GM21825 (cell line): ENCODE results near the gene STRN.
"Not testable (repeated sequence)": the region's sequence is repeated elsewhere in the genome, so short reads cannot be mapped to it uniquely, and the experiment has no call there.

Experiments used
- ATAC-seq: cut with Tn5 transposase; IDR thresholded peaks from one replicate; pipeline ENCODE4 v1.9.1; 2021; ENCODE audit warnings: mild to moderate bottlenecking, moderate library complexity; ENCODE audit not compliant: unreplicated experiment

Gene STRN

DNA sequence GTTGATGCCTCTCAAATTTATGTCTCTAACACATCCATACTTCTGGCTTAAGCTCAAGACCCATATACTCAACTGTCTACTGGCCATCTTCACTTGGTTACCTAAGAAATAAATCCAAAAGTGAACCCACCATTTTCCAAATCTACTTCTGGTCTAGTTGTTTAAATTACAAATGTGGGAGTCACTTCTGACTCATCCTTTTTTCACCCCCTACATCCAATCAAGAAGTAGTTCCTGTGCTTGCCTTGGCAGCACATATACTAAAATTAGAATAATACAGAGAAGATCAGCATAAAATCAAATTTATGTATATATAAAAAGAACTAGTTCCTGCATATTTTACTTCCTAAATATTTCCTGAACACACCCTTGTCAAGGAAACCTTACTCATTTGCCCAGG lies 53.6 kb downstream of the STRN start:
- ATAC-seq = no peak

DNA sequence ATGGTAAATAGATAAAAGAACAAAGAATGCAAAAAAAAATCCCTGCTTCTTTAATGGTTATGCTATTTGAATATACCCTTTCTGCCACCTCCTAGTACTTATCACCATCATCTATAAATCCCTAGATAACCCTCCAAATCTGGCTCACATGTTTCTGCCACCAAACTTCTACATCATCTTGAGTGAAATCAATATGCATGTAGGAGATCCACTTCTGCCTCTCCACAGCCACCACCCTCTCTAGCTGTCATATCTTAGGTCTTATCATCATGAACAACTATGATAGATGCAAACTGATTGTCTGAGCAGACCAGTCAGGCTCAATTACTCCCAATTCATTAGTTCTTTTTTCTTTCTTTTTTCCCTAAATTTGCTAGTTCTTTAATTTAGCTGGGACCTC lies 55.3 kb downstream of the STRN start:
- no peak for ATAC-seq

DNA sequence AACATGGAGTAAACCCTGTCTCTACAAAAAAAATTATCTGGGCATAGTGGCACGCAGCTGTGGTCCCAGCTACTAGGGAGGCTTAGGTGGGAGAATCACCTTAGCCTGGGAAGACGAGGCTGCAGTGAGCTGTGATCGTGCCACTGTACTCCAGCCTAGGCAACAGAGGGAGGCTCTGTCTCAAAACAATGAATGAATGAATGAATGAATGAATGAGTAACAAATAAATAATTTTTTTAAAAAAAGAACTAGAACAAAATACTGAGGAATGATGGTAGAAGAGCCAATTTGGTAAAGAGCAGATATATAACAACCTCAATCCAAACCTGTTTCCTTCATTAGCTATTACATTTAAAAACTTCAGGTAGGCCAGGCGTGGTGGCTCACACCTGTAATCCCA lies 60.1 kb downstream of the STRN start:
- no peak for ATAC-seq

DNA sequence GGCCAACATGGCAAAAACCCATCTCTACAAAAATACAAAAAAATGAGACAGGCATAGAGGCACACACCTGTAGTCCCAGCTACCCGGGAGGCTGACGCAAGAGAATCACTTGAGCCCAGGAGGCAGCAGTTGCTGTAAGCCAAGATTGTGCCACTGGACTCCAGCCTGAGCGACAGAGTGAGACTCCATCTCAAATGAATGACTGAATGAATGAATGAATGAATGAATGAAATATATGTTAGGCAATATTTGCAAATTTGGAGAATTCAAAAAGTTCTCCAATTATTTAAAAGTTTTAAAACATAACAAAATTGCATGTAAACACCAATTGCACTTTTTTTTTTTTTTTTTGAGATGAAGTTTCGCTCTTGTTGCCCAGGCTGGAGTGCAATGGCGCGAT lies 61.7 kb downstream of the STRN start:
- no peak for ATAC-seq

DNA sequence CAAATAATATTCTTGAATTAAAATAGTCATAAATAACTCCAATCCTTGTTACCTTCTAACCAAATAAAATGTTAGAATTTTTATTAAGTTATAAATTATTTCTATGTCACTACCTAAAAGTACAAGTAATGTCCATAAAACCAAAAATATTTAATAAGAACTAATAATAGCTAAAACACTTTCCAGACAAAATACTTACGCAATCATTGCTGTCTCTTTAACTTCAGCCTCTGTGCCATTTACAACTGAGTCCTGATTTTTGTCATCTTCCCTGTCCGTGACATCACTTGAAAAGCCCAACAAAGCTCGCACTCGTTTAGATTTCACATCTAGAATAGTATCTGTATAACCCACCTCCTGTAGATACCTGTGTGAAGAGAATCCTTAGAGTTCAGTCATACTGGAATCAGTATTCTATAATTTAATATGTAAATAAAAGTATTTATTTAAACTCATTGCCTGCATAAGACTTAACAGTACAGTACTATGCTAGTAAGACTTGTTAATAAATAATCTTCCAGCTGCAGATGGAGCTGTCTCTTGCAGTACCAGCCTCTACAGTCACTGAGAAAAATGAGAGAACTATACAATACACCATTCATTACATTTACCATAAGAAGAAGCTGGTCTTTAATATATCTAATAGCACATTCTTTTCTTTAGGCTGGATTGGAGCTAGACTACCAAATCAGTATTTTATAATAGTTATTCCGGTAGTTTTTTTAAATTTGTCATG lies 63.8 kb downstream of the STRN start:
- no peak for ATAC-seq

DNA sequence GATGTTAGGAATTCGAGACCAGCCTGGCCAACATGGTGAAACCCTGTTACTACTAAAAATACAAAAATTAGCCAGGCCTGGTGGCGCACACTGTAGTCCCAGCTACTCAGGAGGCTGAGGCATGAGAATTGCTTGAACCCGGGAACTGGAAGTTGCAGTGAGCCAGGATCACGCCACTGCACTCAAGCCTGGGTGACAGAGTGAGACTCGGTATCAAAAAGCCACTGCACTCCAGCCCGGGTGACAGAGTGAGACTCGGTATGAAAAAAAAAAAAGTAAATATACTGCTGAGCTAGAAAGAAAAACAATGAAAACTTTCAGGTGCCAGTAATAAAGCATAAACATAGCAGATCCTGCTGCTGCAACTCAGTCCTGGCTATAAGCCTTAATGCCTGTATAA lies 73.5 kb downstream of the STRN start:
- ATAC-seq = no peak

DNA sequence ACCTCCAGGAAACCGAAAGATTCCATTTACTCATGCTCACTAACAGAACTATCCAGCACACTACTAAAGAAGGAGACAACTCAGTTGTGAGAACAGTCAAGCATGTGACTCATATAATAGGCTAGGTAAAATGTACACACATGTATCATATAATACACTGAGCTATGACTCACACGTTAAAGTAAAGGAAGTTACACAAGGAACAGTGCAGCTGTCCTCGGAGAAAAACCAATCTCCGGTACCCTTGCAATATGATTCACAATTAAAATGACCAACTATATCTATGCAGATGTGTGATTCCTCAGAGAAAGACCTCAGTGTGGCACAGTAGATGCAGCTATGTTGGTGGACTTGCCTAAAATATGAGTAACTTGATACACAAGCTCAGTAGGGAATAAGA lies 76.5 kb downstream of the STRN start:
- ATAC-seq = no peak

DNA sequence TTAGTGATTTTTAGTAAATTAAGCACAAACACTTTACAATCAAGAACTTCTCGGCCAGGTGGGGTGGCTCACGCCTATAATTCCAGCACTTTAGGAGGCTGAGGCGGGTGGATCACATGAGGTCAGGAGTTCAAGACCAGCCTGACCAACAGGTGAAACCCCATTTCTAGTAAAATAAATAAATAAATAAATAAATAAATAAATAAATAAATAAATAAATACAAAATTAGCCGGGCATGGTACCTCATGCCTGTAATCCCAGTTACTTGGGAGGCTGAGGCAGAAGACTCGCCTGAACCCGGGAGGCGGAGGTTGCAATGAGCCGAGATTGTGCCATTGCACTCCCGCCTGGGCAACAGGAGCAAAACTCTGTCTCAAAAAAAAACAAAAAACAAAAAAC lies 79.2 kb downstream of the STRN start:
- not testable (repeated sequence) for ATAC-seq

DNA sequence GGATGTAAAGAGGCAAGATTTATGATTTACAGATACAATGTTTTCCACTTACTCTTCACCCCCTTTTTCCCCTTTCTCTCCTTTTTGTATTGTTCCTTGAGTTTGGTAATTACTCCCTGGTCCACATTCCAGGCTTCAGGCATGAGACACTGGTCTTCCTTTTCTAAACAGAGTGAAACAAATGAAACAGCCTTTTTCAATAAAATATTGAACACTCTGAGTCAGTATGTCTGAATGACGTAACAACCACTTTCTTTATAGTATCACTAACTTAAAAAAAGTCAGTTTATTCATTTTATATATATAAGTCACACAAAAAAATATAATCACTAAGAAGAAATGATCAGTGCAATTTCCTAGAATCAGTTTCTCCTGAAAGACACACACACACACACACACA lies 79.7 kb downstream of the STRN start:
- ATAC-seq = no peak

DNA sequence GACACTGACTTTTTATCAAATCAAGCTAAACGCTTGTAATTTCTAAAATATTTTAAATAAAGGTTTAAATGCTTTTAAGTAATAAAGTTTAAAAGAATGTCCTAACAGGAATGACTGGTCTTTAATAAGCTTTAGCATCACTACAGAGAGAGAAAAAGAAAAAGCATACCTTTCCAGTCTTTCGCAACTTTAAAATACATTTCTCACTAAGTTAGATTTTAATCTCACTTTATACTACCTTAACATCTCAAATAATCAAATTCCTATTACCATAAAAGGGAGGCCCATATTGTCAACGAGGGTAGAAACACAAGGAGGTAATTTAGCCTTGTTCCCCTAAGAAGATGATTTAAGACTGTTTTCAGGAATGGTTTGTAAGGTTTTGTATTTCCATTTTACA lies 80.7 kb downstream of the STRN start:
- no peak for ATAC-seq

DNA sequence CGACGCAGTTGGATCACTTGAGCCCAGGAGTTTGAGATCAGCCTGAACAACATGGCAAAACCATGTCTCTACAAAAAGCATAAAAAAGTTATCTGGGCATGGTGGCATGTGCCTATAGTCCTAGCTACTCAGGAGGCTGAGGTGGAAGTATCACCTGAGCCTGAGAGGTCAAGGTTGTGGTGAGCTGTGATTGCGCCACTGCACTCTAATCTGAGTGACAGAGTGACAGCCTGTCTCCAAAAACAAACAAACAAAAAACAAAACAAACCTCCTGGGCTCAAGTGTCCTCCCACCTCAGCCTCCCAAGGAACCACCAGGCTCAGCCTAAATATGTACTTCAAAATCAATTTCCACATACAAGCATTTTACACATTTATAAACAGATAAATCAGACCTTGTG lies 83.8 kb downstream of the STRN start:
- ATAC-seq = no peak

DNA sequence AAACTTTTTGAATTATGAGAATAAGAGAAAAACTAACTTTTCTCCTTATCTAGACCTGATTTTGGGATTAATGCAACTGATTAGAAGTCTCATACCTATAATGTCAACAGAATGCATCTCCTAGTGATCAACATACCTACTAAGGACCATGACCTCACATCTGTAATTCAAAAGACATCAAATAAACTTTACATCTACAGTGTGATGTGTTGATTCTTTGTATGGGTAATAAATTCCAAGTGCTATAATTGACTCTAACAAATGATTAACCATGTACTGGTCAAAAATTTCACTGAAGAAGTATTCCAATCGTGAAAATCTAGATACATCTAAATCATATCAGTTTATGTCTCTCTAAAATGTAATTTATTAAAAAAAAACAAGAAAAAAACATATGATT lies 84.5 kb downstream of the STRN start:
- ATAC-seq = no peak

DNA sequence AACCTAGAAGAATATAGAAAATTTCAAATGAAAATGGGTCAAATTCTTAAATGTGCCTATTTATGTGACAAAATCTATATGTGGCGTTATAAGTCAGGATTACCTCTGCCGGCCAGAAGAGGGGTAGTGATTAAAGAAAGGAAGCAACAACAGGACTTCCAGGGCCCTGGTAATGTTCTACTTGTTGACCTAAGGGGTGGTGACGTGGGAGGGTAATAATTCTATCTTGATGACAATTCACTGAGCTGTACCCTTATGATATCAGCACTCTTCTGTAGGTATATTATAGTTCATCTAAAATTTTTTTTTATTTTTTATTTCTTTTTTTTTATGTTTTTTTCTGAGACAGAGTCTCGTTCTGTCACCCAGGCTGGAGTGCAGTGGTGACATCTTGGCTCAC lies 87.9 kb downstream of the STRN start:
- no peak for ATAC-seq

DNA sequence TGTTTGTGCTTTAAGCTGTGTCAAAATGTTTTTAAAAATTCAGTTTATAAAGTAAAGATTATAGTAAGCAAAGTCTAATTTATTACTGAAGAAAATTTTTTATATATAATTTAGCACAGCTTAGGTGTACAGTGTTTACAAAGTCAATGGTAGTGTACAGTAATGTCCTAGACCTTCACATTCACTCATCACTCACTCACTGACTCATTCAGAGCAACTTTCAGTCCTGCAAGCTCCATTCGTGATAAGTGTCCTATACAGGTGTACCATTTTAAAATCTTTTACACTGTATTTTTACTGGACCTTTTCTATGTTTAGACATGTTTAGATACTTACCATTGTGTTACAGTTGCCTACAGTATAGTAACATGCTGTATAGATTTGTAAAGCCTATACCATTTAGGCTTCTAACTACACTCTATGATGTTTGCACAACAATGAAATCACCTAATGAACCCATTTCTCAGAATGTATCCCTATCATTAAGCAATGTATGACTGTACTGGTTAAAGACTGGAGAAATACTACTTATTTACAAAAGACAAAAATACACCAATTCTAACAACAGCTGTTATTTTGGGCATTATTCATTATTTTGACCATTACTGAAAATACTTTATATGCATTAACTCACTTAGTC lies 95.1 kb downstream of the STRN start:
- no peak for ATAC-seq

DNA sequence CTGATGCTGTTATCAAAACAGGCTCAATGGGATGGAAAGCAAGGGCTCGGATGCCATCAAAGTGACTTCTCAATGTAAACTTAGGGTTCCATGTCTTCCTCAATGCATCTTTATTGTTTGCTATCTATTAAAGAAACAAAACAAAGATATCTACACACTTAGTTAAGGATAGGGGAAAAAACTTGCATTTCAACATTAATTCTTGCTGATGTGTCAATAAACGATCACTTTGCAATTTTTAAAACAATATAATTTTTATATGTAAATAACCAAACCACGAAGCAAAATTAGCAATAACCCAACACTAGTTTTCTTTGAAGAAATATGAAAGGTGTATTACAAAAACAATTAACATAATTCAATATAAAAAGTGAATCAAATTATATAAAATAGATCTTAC lies 96.7 kb downstream of the STRN start:
- ATAC-seq = no peak

DNA sequence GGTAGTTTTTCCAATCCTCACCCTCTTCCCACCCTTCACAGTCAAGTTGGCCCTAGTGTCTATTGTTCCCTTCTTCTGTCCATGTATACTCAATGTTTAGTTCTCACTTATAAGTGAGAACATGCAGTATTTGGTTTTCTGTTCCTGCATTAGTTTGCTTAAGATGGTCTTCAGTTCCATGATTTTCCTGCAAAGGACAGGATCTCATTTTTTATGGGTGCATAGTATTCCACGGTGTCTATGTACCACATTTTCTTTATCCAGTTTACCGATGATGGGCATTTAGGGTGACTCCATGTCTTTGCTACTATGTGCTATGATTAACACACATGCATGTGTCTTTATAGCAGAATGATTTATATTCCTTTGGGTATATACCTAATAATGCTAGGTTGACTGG lies 104.4 kb downstream of the STRN start:
- ATAC-seq = no peak

DNA sequence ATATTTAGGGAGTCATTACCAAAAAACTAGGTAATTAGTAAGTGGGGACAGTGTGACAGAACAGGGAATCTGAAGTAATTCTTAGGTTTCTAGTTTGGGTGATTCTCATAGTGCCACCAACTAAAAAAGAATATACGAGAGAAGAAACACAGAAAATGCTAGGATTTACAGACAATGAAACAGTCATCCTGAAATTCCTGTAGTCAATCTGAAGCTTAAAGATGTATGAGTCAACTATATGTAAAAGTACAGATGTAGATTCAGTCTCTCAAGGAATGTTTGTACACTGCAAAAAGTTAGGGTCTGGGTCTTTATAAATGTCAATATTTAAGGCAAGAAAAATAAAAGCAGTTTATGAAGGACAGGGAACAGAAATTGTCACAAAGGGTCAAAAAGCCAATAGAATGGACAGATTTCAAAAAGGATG lies 107.0 kb downstream of the STRN start:
- ATAC-seq = peak; percentile 11

DNA sequence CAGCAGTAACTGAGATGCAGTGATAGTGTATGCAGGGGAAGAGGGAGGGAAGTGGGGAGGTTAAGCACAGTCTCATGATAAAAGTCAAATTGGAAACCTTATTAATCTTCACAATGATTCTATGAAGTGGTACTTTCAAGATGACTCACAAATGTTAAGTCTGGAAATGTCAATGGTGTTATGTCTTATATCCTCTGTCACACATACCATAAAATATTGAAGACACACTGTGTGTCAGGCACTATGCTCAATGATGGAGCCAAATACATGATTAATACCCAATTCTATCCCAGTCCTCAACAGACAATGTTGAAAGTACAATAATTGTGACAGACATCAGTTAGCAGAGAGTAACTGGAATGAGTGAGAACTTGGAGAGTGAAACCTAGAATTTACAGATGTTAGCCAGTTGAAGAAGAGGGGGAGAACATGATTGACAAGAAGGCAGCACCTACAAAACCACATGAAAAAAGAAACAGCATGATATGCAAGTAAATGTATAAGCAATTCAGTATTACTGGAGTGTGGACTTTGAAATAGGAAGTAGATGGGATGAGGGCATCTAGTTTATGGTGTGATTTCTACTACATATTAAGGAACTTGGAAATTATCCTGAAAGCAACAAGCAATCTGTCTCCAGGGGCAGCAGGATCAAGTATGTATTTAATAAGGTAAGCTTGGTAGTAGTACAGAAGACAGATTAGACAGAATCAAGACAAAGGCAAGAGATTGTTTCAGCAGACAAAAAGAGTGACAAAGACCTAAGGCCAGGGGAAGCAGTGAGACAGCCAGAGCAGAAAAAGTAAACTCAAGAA lies 107.6 kb downstream of the STRN start:
- peak; percentile 73 for ATAC-seq

DNA sequence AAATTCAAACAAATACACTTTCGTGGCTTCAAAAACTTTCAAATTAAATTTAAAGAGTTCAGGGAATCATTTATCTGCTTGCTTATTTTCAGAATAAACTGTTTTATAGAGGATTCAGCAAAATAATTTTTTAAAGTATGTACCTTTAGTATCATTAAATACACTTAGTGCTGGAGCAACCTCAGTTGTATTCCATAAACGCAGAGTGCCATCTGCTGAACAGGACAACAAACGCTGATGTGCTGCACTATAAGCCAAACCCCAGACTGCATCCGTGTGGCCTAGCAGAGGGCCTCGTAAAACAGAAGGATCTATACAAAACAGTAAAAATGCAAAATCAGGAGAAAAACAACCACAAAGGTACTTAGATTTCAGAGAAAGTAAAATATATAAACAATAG lies 108.6 kb downstream of the STRN start:
- ATAC-seq = no peak

DNA sequence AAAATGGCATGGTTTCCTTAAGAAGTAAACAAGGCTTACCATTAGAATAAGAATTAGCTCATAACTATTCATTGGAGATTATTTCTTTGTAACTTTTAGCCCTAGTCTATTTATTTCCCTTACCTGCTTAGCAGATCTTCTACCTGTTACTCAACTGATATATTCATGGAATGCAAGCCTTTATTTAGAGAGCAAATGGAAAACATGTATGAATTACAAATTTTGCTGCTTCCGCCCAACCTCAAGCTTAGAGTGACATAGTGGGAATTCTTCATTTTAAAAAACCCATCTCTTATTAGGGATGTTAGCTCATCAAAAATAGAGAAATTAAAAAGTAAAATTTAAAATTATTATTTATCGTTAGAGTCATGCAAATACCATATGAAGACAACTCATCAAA lies 110.9 kb downstream of the STRN start:
- ATAC-seq = no peak

DNA sequence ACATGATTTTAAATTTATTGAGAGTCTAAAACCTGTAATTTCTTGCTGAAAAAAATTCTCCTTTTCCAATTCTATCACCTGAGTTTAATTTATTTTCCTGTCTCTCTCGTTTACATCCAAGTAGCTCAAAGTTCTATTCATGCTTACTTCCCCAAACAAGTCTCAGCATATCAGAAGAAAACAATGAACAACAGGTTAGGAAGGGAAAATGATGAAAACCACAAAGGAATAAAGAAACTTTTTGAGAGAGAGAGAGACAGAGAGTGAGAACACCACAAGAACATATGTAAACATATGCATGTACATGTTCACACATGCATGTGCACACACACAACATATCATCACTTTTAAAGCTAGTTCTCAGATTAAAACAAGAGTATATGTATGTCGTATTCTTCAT lies 112.1 kb downstream of the STRN start:
- no peak for ATAC-seq

DNA sequence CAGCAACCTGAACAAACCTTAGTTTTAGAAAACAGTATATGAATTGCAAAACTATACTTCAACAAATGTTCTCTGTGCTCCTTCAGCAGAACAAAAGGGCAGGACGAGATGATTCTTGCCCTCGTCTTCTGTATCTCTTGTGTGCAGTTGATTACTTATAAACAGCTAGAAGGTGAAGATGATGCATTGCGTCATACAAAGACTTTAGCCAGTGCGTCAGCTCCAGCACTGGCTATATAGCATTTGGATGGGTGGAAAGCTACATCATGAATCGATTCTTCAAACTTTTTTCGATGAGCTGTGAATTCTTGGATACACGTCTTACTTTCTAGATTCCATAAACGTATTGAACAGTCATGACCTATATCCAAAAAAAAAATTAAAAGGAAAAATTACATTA lies 117.1 kb downstream of the STRN start:
- no peak for ATAC-seq
